CD4-positive, alpha-beta T cell (primary cell): ENCODE measurements around the gene RASIP1. TPM values are rescaled to one million over a fixed set of nuclear protein-coding genes. Genes with fewer than 3 reads are reported as not detected.
A peak's percentile ranks its signal among the peaks of the same experiment; 100 is the strongest.

ENCODE experiments used
- ATAC-seq: fragments of 200-7000 bp; cut with Tn5 transposase; one replicate; pipeline ENCODE4 v1.10.0; 2022; ENCODE audit warnings: mild to moderate bottlenecking; ENCODE audit not compliant: poor library complexity
- CTCF ChIA-PET: fragments of 350-600 bp; sonication (Branson Sonifier 250); formaldehyde crosslinking; loops from one replicate; lab custom pipeline; 2021; ENCODE audit warnings: antibody characterized with exemption, inconsistent platforms; lab: Charles Lee
- POLR2A ChIA-PET: fragments of 350-600 bp; sonication (Branson Sonifier 250); formaldehyde crosslinking; loops from one replicate; lab custom pipeline; 2021; ENCODE audit warnings: antibody characterized with exemption, inconsistent platforms; lab: Charles Lee
- DNase-seq, 14 experiments: peaks; one replicate each; pipeline ENCODE4 v3.0.0-alpha.2; 2013 to 2020; ENCODE audit warnings: mixed read lengths in 2 of 14
- H3K27ac ChIP-seq, 2 donors: one replicate each; pipeline versions ENCODE4 v1.5.1 to v1.7.0; 2013; ENCODE audit warnings: low read length in 2 of 2, low read depth in 1 of 2, mild to moderate bottlenecking in 1 of 2
- H3K27me3 ChIP-seq, 2 experiments: 1 replicate in 1 of 2; 2 replicates in 1 of 2; pipeline versions ENCODE4 v1.6.1 to v1.7.0; 2013; ENCODE audit warnings: low read length in 2 of 2, control low read depth in 1 of 2, mild to moderate bottlenecking in 1 of 2, moderate library complexity in 1 of 2; ENCODE audit not compliant: insufficient read depth in 2 of 2, control insufficient read depth in 1 of 2
- H3K36me3 ChIP-seq: one replicate; pipeline ENCODE4 v1.6.1; 2013; ENCODE audit warnings: low read length, control low read depth; ENCODE audit not compliant: insufficient read depth
- H3K4me1 ChIP-seq: one replicate; pipeline ENCODE4 v1.6.1; 2013; ENCODE audit warnings: low read length, control low read depth; ENCODE audit not compliant: insufficient read depth
- H3K4me3 ChIP-seq: one replicate; pipeline ENCODE4 v1.5.1; 2013; ENCODE audit warnings: mild to moderate bottlenecking, low read length, moderate library complexity
- H3K9me3 ChIP-seq, 2 experiments: 1 replicate in 1 of 2; 2 replicates in 1 of 2; pipeline versions ENCODE4 v1.6.1 to v1.7.0; 2013; ENCODE audit warnings: low read length in 2 of 2, mild to moderate bottlenecking in 2 of 2, control low read depth in 1 of 2, moderate library complexity in 1 of 2; ENCODE audit not compliant: control insufficient read depth in 1 of 2, insufficient read depth in 1 of 2
- H3K27ac Mint-ChIP-seq: one replicate; pipeline ENCODE4 v1.8.0; 2020; ENCODE audit warnings: mixed read lengths
- H3K27me3 Mint-ChIP-seq: one replicate; pipeline ENCODE4 v1.8.0; 2021; ENCODE audit warnings: mixed read lengths
- H3K36me3 Mint-ChIP-seq: one replicate; pipeline ENCODE4 v1.8.0; 2021; ENCODE audit warnings: low read depth, mixed read lengths
- H3K4me1 Mint-ChIP-seq: one replicate; pipeline ENCODE4 v1.8.0; 2021; ENCODE audit warnings: low read depth, mixed read lengths
- H3K4me3 Mint-ChIP-seq: one replicate; pipeline ENCODE4 v1.8.0; 2020; ENCODE audit warnings: mild to moderate bottlenecking, mixed read lengths
- H3K9me3 Mint-ChIP-seq: one replicate; pipeline ENCODE4 v1.8.0; 2020; ENCODE audit warnings: mixed read lengths
- CTCF ChIP-seq: fragments of 200-600 bp; IDR thresholded peaks from one replicate; pipeline ENCODE4 v1.8.0; 2022; ENCODE audit warnings: antibody characterized with exemption, mild to moderate bottlenecking
- intact Hi-C, 2 experiments: fragments of 100-400 bp; cut with DNase I in 1 of 2; cut with micrococcal nuclease in 1 of 2; formaldehyde crosslinking; loops; one replicate each; pipeline versions ENCODE4 v1.15.1 to v1.9.0; 2023 to 2025; cut with DNase I, micrococcal nuclease
- total RNA-seq, 174 experiments: library from RNA in 2 of 174; stranded (reverse) in 2 of 174; gene quantifications; one replicate each; pipeline ENCODE4 v1.2.3 and lab custom pipeline; 2021 to 2026

RASIP1 gene
- total RNA-seq, 2 experiments from 2014 or later: 0.55 to 0.56 TPM

GRCh38 chr19:48738557-48739403, 1.6 kb downstream of the RASIP1 start:
- Mint-ChIP-seq H3K27ac (no peak overlapping the region), H3K4me1 (peaks cover 20% of the 10 kb centered on the region), H3K36me3 (no peaks in the 10 kb centered on the region), H3K9me3 (no peaks in the 10 kb centered on the region), H3K4me3 (peak overlapping the region; percentile 65), H3K27me3 (no peaks in the 10 kb centered on the region)
- Histone ChIP-seq H3K27ac (no peak overlapping the region), H3K27me3 (peaks cover 0 to 12% of the 10 kb centered on the region in 2 experiments), H3K4me3 (no peak overlapping the region), H3K9me3 (peaks cover 0 to 10% of the 10 kb centered on the region in 2 experiments), H3K4me1 (peaks cover 32% of the 10 kb centered on the region), H3K36me3 (no peaks in the 10 kb centered on the region)
- ChIA-PET CTCF (interaction anchor here (0.7 to 2.1 kb wide), 13 partner anchors 8 to 359 kb away, joined by 3 to 19 read pairs (median 3); partner anchors contain the start of genes CA11, FTL, GYS1 and IZUMO1), POLR2A (interaction anchor here (0.7 to 2.2 kb wide), 15 partner anchors 9 to 378 kb away, joined by 3 to 25 read pairs (median 3); partner anchors contain the start of genes CA11, DBP, FUT1 and FUT2)
- ATAC-seq (peak; percentile 92), DNase-seq (peak; percentile 88 to 97 (median 93))
- no peak for TF ChIP-seq CTCF
- intact Hi-C loops: loop anchor here (1.0 to 2.0 kb wide), 4 partner anchors 18 to 92 kb away; partner anchors contain the start of gene CA11 (in 1 of the 2)

- CTCF ChIA-PET: interaction anchor here (2.0 to 2.1 kb wide), 2 partner anchors 12 to 25 kb away, joined by 14 to 18 read pairs; no protein-coding TSS in a partner anchor
- ATAC-seq (no peak), DNase-seq (peak in 2 of 14 experiments; percentile 25 to 58)
- H3K4me3 Mint-ChIP-seq: peak overlapping the region; percentile 59
- Histone ChIP-seq H3K36me3 (no peaks in the 10 kb centered on the region), H3K27ac (no peak overlapping the region), H3K4me3 (no peak overlapping the region), H3K9me3 (peaks cover 0 to 10% of the 10 kb centered on the region in 2 experiments), H3K4me1 (peaks cover 32% of the 10 kb centered on the region), H3K27me3 (peaks cover 0 to 12% of the 10 kb centered on the region in 2 experiments)
- no peak for TF ChIP-seq CTCF
- H3K27ac Mint-ChIP-seq: no peak overlapping the region
- H3K4me1 Mint-ChIP-seq: peaks cover 20% of the 10 kb centered on the region
- no peaks in the 10 kb centered on the region for H3K27me3 Mint-ChIP-seq
- no peaks in the 10 kb centered on the region for H3K36me3 Mint-ChIP-seq
- H3K9me3 Mint-ChIP-seq: no peaks in the 10 kb centered on the region
- intact Hi-C loops: no loop called here
- POLR2A ChIA-PET: interaction anchor here (0.7 kb wide), 1 partner anchor 25 kb away, joined by 4 read pairs; no protein-coding TSS in a partner anchor
Measured at GRCh38 chr19:48737360-48737998, 2.9 kb downstream of the RASIP1 start.

DNA sequence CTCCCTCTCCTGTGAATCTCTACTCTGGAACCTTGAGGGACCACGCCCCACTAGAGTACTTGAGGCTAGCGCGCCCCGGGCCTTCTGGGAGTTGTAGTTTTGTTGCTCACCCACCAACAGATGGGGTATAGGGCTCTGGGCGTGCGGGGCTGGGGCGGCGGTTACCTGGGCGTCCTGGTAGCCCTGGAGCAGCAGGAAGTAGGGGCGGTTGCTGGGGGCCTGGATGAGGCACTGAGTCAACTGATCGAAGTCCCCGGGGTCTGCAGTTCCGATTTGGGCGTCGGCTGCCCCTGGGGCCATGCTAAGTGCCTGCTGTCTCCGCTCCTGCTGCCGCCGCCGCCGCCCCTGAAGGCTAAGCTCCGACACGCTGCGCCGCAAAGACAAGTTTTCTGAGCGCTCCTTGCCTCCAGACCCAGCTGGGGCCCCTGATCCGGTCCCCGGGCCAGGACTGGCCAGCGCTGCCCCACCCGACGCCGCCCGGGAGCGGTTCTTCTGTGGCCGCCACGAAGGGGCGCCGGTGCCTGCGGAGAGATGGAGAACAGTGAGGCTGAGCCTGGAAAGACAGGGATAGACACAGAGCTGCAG, 5.3 kb downstream of the RASIP1 start:
- Histone ChIP-seq H3K27me3 (peaks cover 0 to 4% of the 10 kb centered on the region in 2 experiments), H3K4me3 (no peak overlapping the region), H3K27ac (no peak overlapping the region), H3K9me3 (peaks cover 0 to 8% of the 10 kb centered on the region in 2 experiments), H3K4me1 (peaks cover 16% of the 10 kb centered on the region), H3K36me3 (no peaks in the 10 kb centered on the region)
- intact Hi-C loops: no loop called here
- Mint-ChIP-seq H3K9me3 (no peaks in the 10 kb centered on the region), H3K27me3 (no peaks in the 10 kb centered on the region), H3K4me1 (peaks cover 9% of the 10 kb centered on the region), H3K36me3 (no peaks in the 10 kb centered on the region), H3K4me3 (no peak overlapping the region), H3K27ac (no peak overlapping the region)
- ATAC-seq (no peak), DNase-seq (peak in 1 of 14 experiments; percentile 16)
- ChIA-PET CTCF (no interaction called here), POLR2A (no interaction called here)
- TF ChIP-seq CTCF: no peak
